H1 (cell line): ENCODE results near the gene ZNF227. TPM values are rescaled to one million over a fixed set of nuclear protein-coding genes. Genes with fewer than 3 reads are reported as not detected.

ENCODE experiments used
- CTCF ChIA-PET: fragments of 300-600 bp; sonication (Branson Sonifier 250); formaldehyde crosslinking; loops from one replicate; lab custom pipeline; 2021; ENCODE audit not compliant: partially characterized antibody; lab: Charles Lee
- POLR2A ChIA-PET: fragments of 300-600 bp; sonication (Branson Sonifier 250); formaldehyde crosslinking; loops from one replicate; lab custom pipeline; 2021; ENCODE audit warnings: inconsistent platforms; ENCODE audit not compliant: partially characterized antibody; lab: Charles Lee
- DNase-seq, 2 experiments: peaks; one replicate each; pipeline versions ENCODE4 v3.0.0 to v3.0.0-alpha.2; 2010 to 2022; ENCODE audit warnings: low spot score in 2 of 2, low read depth in 1 of 2, mixed read lengths in 1 of 2
- FAIRE-seq: peaks from 2 replicates; lab custom pipeline; 2011; peaks lifted over from hg19 to GRCh38; lab: Jason Lieb, UNC
- H2AFZ ChIP-seq: 2 replicates; pipeline ENCODE4 v1.8.1; 2012; ENCODE audit warnings: low read length, inconsistent platforms
- H2AK5ac ChIP-seq: 2 replicates; pipeline ENCODE4 v1.6.1; 2013; ENCODE audit warnings: low read depth, low read length
- H2BK120ac ChIP-seq: replicated peaks from 2 replicates; pipeline ENCODE3; 2013; ENCODE audit warnings: low read depth, low read length, inconsistent platforms
- H2BK12ac ChIP-seq: 2 replicates; pipeline ENCODE4 v1.6.1; 2013; ENCODE audit warnings: low read depth, low read length
- H2BK15ac ChIP-seq: 2 replicates; pipeline ENCODE4 v1.6.1; 2013; ENCODE audit warnings: low read length
- H2BK20ac ChIP-seq: 2 replicates; pipeline ENCODE4 v1.6.1; 2013; ENCODE audit warnings: low read length
- H2BK5ac ChIP-seq: 2 replicates; pipeline ENCODE4 v1.6.1; 2013; ENCODE audit warnings: low read depth, low read length
- H3K14ac ChIP-seq: 2 replicates; pipeline ENCODE4 v1.6.1; 2013; ENCODE audit warnings: inconsistent platforms; ENCODE audit not compliant: insufficient read length
- H3K18ac ChIP-seq: 2 replicates; pipeline ENCODE4 v1.6.1; 2013; ENCODE audit warnings: low read length; ENCODE audit errors: extremely low read depth
- H3K23ac ChIP-seq: 2 replicates; pipeline ENCODE4 v1.6.1; 2013; ENCODE audit warnings: inconsistent platforms; ENCODE audit not compliant: insufficient read length
- H3K23me2 ChIP-seq: 2 replicates; pipeline ENCODE4 v1.6.1; 2013; ENCODE audit warnings: low read depth, low read length
- H3K27ac ChIP-seq: 2 replicates; pipeline ENCODE4 v1.6.1; 2011; ENCODE audit warnings: low read depth, low read length, inconsistent platforms
- H3K27me3 ChIP-seq, 4 experiments: replicated peaks in 1 of 4; 1 replicate in 1 of 4; 2 replicates in 3 of 4; pipeline versions ENCODE4 v1.6.1 to v1.8.1; 2011 to 2013; ENCODE audit warnings: low read length in 3 of 4, mild to moderate bottlenecking in 3 of 4, inconsistent platforms in 2 of 4, mixed read lengths in 2 of 4, moderate library complexity in 1 of 4; ENCODE audit not compliant: control insufficient read depth in 3 of 4, insufficient read depth in 3 of 4; ENCODE audit errors: extremely low read depth in 1 of 4
- H3K36me3 ChIP-seq, 4 experiments: 2 replicates each; pipeline versions ENCODE4 v1.6.1 to v1.8.1; 2011 to 2013; ENCODE audit warnings: mild to moderate bottlenecking in 4 of 4, low read length in 3 of 4, moderate library complexity in 2 of 4, control low read depth in 1 of 4, inconsistent platforms in 1 of 4; ENCODE audit not compliant: insufficient read depth in 4 of 4, control insufficient read depth in 2 of 4
- H3K4ac ChIP-seq: replicated peaks from 2 replicates; pipeline ENCODE3; 2013; ENCODE audit warnings: low read length, low read depth, mixed read lengths, inconsistent platforms; ENCODE audit not compliant: insufficient read length
- H3K4me1 ChIP-seq, 4 experiments: replicated peaks in 1 of 4; 1 replicate in 1 of 4; 2 replicates in 3 of 4; pipeline versions ENCODE4 v1.6.1 to v1.8.1; 2011 to 2013; ENCODE audit warnings: low read length in 3 of 4, inconsistent platforms in 2 of 4, mixed read lengths in 1 of 4; ENCODE audit not compliant: insufficient read depth in 4 of 4, control insufficient read depth in 3 of 4
- H3K4me2 ChIP-seq, 2 experiments: 2 replicates each; pipeline versions ENCODE4 v1.6.1 to v1.8.1; 2011 to 2013; ENCODE audit warnings: low read depth in 2 of 2, low read length in 2 of 2, control low read depth in 1 of 2, inconsistent platforms in 1 of 2, mild to moderate bottlenecking in 1 of 2; ENCODE audit not compliant: insufficient read depth in 1 of 2
- H3K4me3 ChIP-seq, 4 experiments: fragments of 200-600, 300-600 bp in 1 of 4; sonication (generic), shearing (Covaris generic), sonication (Bioruptor Twin) in 1 of 4; 2 replicates each; pipeline versions ENCODE4 v1.5.1 to v1.8.1; 2011 to 2016; ENCODE audit warnings: low read length in 4 of 4, low read depth in 3 of 4, control low read depth in 2 of 4, inconsistent platforms in 2 of 4, mild to moderate bottlenecking in 2 of 4, mixed read lengths in 1 of 4, moderate library complexity in 1 of 4; ENCODE audit not compliant: insufficient read depth in 2 of 4; ENCODE audit errors: extremely low read depth in 1 of 4
- H3K56ac ChIP-seq: replicated peaks from 2 replicates; pipeline ENCODE3; 2013; ENCODE audit warnings: low read depth, mild to moderate bottlenecking, mixed read lengths, low read length, inconsistent platforms; ENCODE audit not compliant: insufficient read length
- H3K79me1 ChIP-seq: 2 replicates; pipeline ENCODE4 v1.6.1; 2013; ENCODE audit warnings: low read depth, low read length, control low read depth
- H3K79me2 ChIP-seq, 2 experiments: 2 replicates each; pipeline versions ENCODE4 v1.6.1 to v1.8.1; 2012 to 2013; ENCODE audit warnings: low read length in 2 of 2, mild to moderate bottlenecking in 2 of 2, inconsistent platforms in 1 of 2; ENCODE audit not compliant: insufficient read depth in 2 of 2, control insufficient read depth in 1 of 2
- H3K9ac ChIP-seq, 4 experiments: replicated peaks in 1 of 4; 1 replicate in 1 of 4; 2 replicates in 3 of 4; pipeline versions ENCODE4 v1.6.1 to v1.8.1; 2011 to 2013; ENCODE audit warnings: low read depth in 3 of 4, low read length in 3 of 4, control low read depth in 2 of 4, mild to moderate bottlenecking in 2 of 4, moderate library complexity in 2 of 4, inconsistent platforms in 1 of 4; ENCODE audit errors: extremely low read depth in 1 of 4
- H3K9me3 ChIP-seq, 2 experiments: 2 replicates each; pipeline versions ENCODE4 v1.6.1 to v1.8.1; 2012 to 2013; ENCODE audit warnings: mild to moderate bottlenecking in 2 of 2, moderate library complexity in 2 of 2, control low read depth in 1 of 2, inconsistent platforms in 1 of 2, low read depth in 1 of 2, low read length in 1 of 2, mixed read lengths in 1 of 2; ENCODE audit not compliant: insufficient read depth in 2 of 2
- H4K20me1 ChIP-seq, 2 experiments: replicated peaks in 1 of 2; 2 replicates each; pipeline versions ENCODE3 to v1.8.1; 2011 to 2013; ENCODE audit warnings: inconsistent platforms in 2 of 2, low read length in 2 of 2, mild to moderate bottlenecking in 1 of 2; ENCODE audit not compliant: insufficient read depth in 2 of 2, control insufficient read depth in 1 of 2
- H4K5ac ChIP-seq: 2 replicates; pipeline ENCODE4 v1.6.1; 2013; ENCODE audit warnings: low read length, low read depth, mixed read lengths, inconsistent platforms; ENCODE audit not compliant: insufficient read length
- H4K8ac ChIP-seq: 2 replicates; pipeline ENCODE4 v1.8.0; 2013; ENCODE audit warnings: mild to moderate bottlenecking, moderate library complexity, low read length, inconsistent platforms; ENCODE audit not compliant: insufficient read depth; ENCODE audit errors: extremely low read depth
- H4K91ac ChIP-seq: replicated peaks from 2 replicates; pipeline ENCODE3; 2013; ENCODE audit warnings: low read length, mixed read lengths, inconsistent platforms; ENCODE audit not compliant: insufficient read length
- ATF2 ChIP-seq: IDR thresholded peaks from 2 replicates; pipeline ENCODE4 v1.6.1; 2012; ENCODE audit warnings: low read length, inconsistent platforms
- HDAC6 ChIP-seq: IDR thresholded peaks from one replicate; pipeline ENCODE4 v1.7.1; 2012; ENCODE audit warnings: low read depth, mild to moderate bottlenecking, inconsistent platforms, low read length, moderate library complexity
- KDM1A ChIP-seq: fragments of 200-600, 300-600 bp; sonication (generic); IDR thresholded peaks from 2 replicates; pipeline ENCODE4 v1.7.1; 2016; ENCODE audit warnings: mild to moderate bottlenecking, low read length, borderline replicate concordance
- MAX ChIP-seq: IDR thresholded peaks from 2 replicates; pipeline ENCODE4 v1.6.1; 2012; ENCODE audit warnings: inconsistent platforms
- USF2 ChIP-seq: IDR thresholded peaks from 2 replicates; pipeline ENCODE4 v1.6.1; 2011; ENCODE audit warnings: low read length, improper control_type of control experiment
- WGBS, 2 experiments: shearing (Covaris generic) in 1 of 2; methylation state at CpG; one replicate each; pipeline versions ENCODE4 v1.1.6 to v1.1.7; 2013 to 2015; ENCODE audit warnings: low lambda C conversion rate in 2 of 2, mixed read lengths in 2 of 2, inconsistent platforms in 1 of 2, low coverage in 1 of 2, missing lambda C conversion rate in 1 of 2; ENCODE audit not compliant: insufficient replicate concordance in 2 of 2, insufficient coverage in 1 of 2, insufficient read length in 1 of 2; ENCODE audit errors: extremely low coverage in 1 of 2, missing lambda C conversion rate in 1 of 2; 5-methylcytosine and 5-hydroxymethylcytosine counted together
- polyA plus RNA-seq, 7 experiments: library from polyadenylated mRNA; depleted of rRNA in 3 of 7; stranded (reverse) in 5 of 7; unstranded in 2 of 7; fragments of >200 nt in 5 of 7; fragments of 200-250 nt in 2 of 7; gene quantifications; 1 replicate in 5 of 7; 2 replicates in 1 of 7; 4 replicates in 1 of 7; pipeline versions ENCODE4 v1.2.1 to v1.2.3, GENCODE V29; 2011 to 2013; ENCODE audit warnings: missing spikeins in 2 of 7, mixed read lengths in 2 of 7
- total RNA-seq: library from RNA; stranded (reverse); fragmentation: NEBNext Ultra II Directional; extraction: Animal tissue kit (Norgen Biotek cat#: 25700); gene quantifications from 2 replicates; pipeline ENCODE4 v1.2.1, GENCODE V29; 2021

Gene ZNF227
- total and polyA plus RNA-seq, 2 of the 8 experiments (the other 6 are each of a cell fraction or from before 2014, with no cell fraction given): 4.9 to 23.9 TPM

- Histone ChIP-seq H2BK15ac (no peak overlapping the region), H2BK5ac (no peak overlapping the region), H4K91ac (no peak overlapping the region), H3K27me3 (peaks cover 0 to 1% (median 0%) of the 10 kb centered on the region in 4 experiments; a peak in 1 of 7 replicates), H4K5ac (no peak overlapping the region), H3K23me2 (no peaks in the 10 kb centered on the region), H3K4me3 (no peak overlapping the region), H3K18ac (no peak overlapping the region), H3K14ac (no peak overlapping the region), H2AFZ (no peak overlapping the region), H3K9ac (no peak overlapping the region), H3K36me3 (peaks cover 0 to 22% (median 10%) of the 10 kb centered on the region in 4 experiments; a peak in 6 of 8 replicates), H3K27ac (no peak overlapping the region), H4K20me1 (no peaks in the 10 kb centered on the region), H3K56ac (no peak overlapping the region), H4K8ac (no peak overlapping the region), H3K79me1 (no peaks in the 10 kb centered on the region), H3K9me3 (peaks cover 11 to 23% of the 10 kb centered on the region in 2 experiments; a peak in 3 of 4 replicates), H3K4me1 (no peaks in the 10 kb centered on the region), H3K4me2 (no peak overlapping the region), H3K79me2 (no peaks in the 10 kb centered on the region), H3K4ac (no peak overlapping the region), H2BK20ac (no peak overlapping the region), H3K23ac (no peak overlapping the region), H2AK5ac (no peak overlapping the region), H2BK12ac (no peak overlapping the region), H2BK120ac (no peak overlapping the region)
- CTCF ChIA-PET: no interaction called here
- FAIRE-seq: no peak
- DNase-seq: no peak
- 82% methylated on average over 4 of the region's 4 CpGs; no CpG with 5 or more reads in 1 of the 2 experiments for WGBS, 2 experiments
- POLR2A ChIA-PET: no interaction called here
- TF ChIP-seq KDM1A (no peak), MAX (no peak), HDAC6 (no peak), ATF2 (no peak), USF2 (no peak)
Measured at GRCh38 chr19:44284968-44285367, 72.6 kb downstream of the ZNF227 start.
